ENCODE data around the gene ADCY2.

ADCY2 gene

GRCh38 chr5:7686794-7687193, 290.9 kb downstream of the ADCY2 start:
- H3K9ac ChIP-seq = no peak overlapping the region
- no peaks in the 10 kb centered on the region for H4K20me1 ChIP-seq (ENCODE audit: insufficient read depth)
- no peaks in the 10 kb centered on the region for H3K36me3 ChIP-seq (ENCODE audit: insufficient read depth)
- no peaks in the 10 kb centered on the region for H3K4me1 ChIP-seq (ENCODE audit: low read depth, poor library complexity, severe bottlenecking)
- no peak for TF ChIP-seq CTCF (conservative IDR thresholded peaks at IDR 0.05; ENCODE audit: low read depth, low read length)
- H3K4me2 ChIP-seq = no peak overlapping the region
- no peak overlapping the region for H3K27ac ChIP-seq
- H2AFZ ChIP-seq (ENCODE audit: low read depth) = no peak overlapping the region
- H3K79me2 ChIP-seq (ENCODE audit: insufficient read depth, low read depth) = no peaks in the 10 kb centered on the region
- no peak overlapping the region for H3K4me3 ChIP-seq (IDR thresholded peaks at IDR 0.05; ENCODE audit: insufficient read depth, low read depth, low read length)
- no peaks in the 10 kb centered on the region for H3K27me3 ChIP-seq (ENCODE audit: insufficient read depth, low read depth)

- H4K20me1 ChIP-seq (ENCODE audit: insufficient read depth) = no peaks in the 10 kb centered on the region
- no peak overlapping the region for H2AFZ ChIP-seq (ENCODE audit: low read depth)
- H3K27me3 ChIP-seq (ENCODE audit: insufficient read depth, low read depth) = no peaks in the 10 kb centered on the region
- no peak overlapping the region for H3K27ac ChIP-seq
- no peaks in the 10 kb centered on the region for H3K4me1 ChIP-seq (ENCODE audit: low read depth, poor library complexity, severe bottlenecking)
- H3K79me2 ChIP-seq (ENCODE audit: insufficient read depth, low read depth) = no peaks in the 10 kb centered on the region
- H3K9ac ChIP-seq = no peak overlapping the region
- no peak overlapping the region for H3K4me3 ChIP-seq (IDR thresholded peaks at IDR 0.05; ENCODE audit: insufficient read depth, low read depth, low read length)
- H3K36me3 ChIP-seq (ENCODE audit: insufficient read depth) = no peaks in the 10 kb centered on the region
- no peak for TF ChIP-seq CTCF (conservative IDR thresholded peaks at IDR 0.05; ENCODE audit: low read depth, low read length)
- no peak overlapping the region for H3K4me2 ChIP-seq
These were observed 294.6 kb downstream of the ADCY2 start for GRCh38 chr5:7690557-7690956.

GRCh38 chr5:7705261-7705660, 309.3 kb downstream of the ADCY2 start:
- Histone ChIP-seq H3K4me2 (no peak overlapping the region), H3K27ac (no peak overlapping the region), H3K79me2 (ENCODE audit: insufficient read depth, low read depth) (no peaks in the 10 kb centered on the region), H3K36me3 (ENCODE audit: insufficient read depth) (no peaks in the 10 kb centered on the region), H3K4me1 (ENCODE audit: low read depth, poor library complexity, severe bottlenecking) (no peaks in the 10 kb centered on the region), H3K27me3 (ENCODE audit: insufficient read depth, low read depth) (no peaks in the 10 kb centered on the region), H3K9ac (no peak overlapping the region), H3K4me3 (IDR thresholded peaks at IDR 0.05; ENCODE audit: insufficient read depth, low read depth, low read length) (no peak overlapping the region), H2AFZ (ENCODE audit: low read depth) (no peak overlapping the region), H4K20me1 (ENCODE audit: insufficient read depth) (no peaks in the 10 kb centered on the region)
- TF ChIP-seq CTCF (conservative IDR thresholded peaks at IDR 0.05; ENCODE audit: low read depth, low read length) = no peak

GRCh38 chr5:7705736-7706135, 309.8 kb downstream of the ADCY2 start:
- no peaks in the 10 kb centered on the region for H3K27me3 ChIP-seq (ENCODE audit: insufficient read depth, low read depth)
- H3K4me2 ChIP-seq = no peak overlapping the region
- H3K4me3 ChIP-seq (IDR thresholded peaks at IDR 0.05; ENCODE audit: insufficient read depth, low read depth, low read length) = no peak overlapping the region
- H3K27ac ChIP-seq = no peak overlapping the region
- no peaks in the 10 kb centered on the region for H3K36me3 ChIP-seq (ENCODE audit: insufficient read depth)
- no peak overlapping the region for H2AFZ ChIP-seq (ENCODE audit: low read depth)
- H4K20me1 ChIP-seq (ENCODE audit: insufficient read depth) = no peaks in the 10 kb centered on the region
- no peak for TF ChIP-seq CTCF (conservative IDR thresholded peaks at IDR 0.05; ENCODE audit: low read depth, low read length)
- H3K4me1 ChIP-seq (ENCODE audit: low read depth, poor library complexity, severe bottlenecking) = no peaks in the 10 kb centered on the region
- no peak overlapping the region for H3K9ac ChIP-seq
- no peaks in the 10 kb centered on the region for H3K79me2 ChIP-seq (ENCODE audit: insufficient read depth, low read depth)

- Histone ChIP-seq H3K27ac (no peak overlapping the region), H3K79me2 (ENCODE audit: insufficient read depth, low read depth) (no peaks in the 10 kb centered on the region), H3K4me3 (IDR thresholded peaks at IDR 0.05; ENCODE audit: insufficient read depth, low read depth, low read length) (no peak overlapping the region), H3K9ac (no peak overlapping the region), H3K4me2 (no peak overlapping the region), H3K36me3 (ENCODE audit: insufficient read depth) (no peaks in the 10 kb centered on the region), H3K27me3 (ENCODE audit: insufficient read depth, low read depth) (no peaks in the 10 kb centered on the region), H2AFZ (ENCODE audit: low read depth) (no peak overlapping the region), H4K20me1 (ENCODE audit: insufficient read depth) (no peaks in the 10 kb centered on the region), H3K4me1 (ENCODE audit: low read depth, poor library complexity, severe bottlenecking) (no peaks in the 10 kb centered on the region)
- no peak for TF ChIP-seq CTCF (conservative IDR thresholded peaks at IDR 0.05; ENCODE audit: low read depth, low read length)
These were observed 310.3 kb downstream of the ADCY2 start for GRCh38 chr5:7706256-7706655.

All from KMS-11 (cell line).